HFF-Myc (cell line): ENCODE results near the gene FNDC3B.

Experiments
- DNase-seq: peaks from one replicate; pipeline ENCODE4 v3.0.0-alpha.2; 2011; ENCODE audit warnings: low read depth; ENCODE audit errors: extremely low read depth
- H3K4me3 ChIP-seq: replicated peaks from 2 replicates; pipeline ENCODE4 v1.5.1; 2011; ENCODE audit warnings: low read depth, mild to moderate bottlenecking, control low read depth, low read length
- CTCF ChIP-seq: IDR thresholded peaks from 2 replicates; pipeline ENCODE4 v1.5.1; 2012; ENCODE audit warnings: mild to moderate bottlenecking, low read depth, low read length, control low read depth; ENCODE audit errors: missing control alignments

The FNDC3B gene

GRCh38 chr3:172244011-172244410, 204.6 kb downstream of the FNDC3B start:
- no peak for TF ChIP-seq CTCF
- no peak overlapping the region for H3K4me3 ChIP-seq
- no peak for DNase-seq

GRCh38 chr3:172245241-172245640, 205.9 kb downstream of the FNDC3B start:
- no peak overlapping the region for H3K4me3 ChIP-seq
- no peak for TF ChIP-seq CTCF
- no peak for DNase-seq

DNA sequence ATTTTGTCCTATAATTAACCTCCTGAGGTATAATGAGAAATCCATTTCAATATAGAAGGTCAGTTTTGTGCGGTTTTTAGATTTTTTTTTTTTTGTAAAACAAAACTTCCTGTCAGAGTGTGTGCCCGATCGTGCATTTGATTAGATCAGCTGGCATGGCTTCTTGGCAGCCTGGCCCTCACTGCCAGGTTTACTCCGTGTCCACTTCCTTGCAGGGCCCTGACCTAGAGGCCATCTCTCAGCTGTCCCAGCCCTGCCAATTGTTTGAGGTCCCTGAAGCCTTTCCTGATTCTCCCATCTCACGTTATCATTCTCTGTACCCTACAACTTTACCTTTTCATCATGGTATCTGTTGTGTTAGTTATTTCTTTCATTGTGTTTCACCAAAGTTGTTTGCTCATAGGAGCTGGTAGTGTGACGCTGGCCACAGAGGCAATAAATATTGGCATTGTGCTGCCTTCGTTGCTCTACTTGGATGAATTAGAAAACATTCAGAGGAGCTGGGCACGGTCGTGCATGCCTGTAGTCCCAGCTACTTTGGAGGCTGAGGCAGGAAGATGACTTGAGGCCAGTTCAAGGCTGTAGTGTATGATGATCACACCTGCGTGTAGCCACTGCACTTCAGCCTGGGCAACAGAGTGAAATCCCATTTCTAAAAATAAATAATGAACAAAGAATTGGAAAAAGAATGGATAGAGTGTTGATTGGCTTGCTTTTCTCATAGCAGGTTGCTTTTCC, 206.9 kb downstream of the FNDC3B start:
- TF ChIP-seq CTCF, result no peak
- H3K4me3 ChIP-seq, result no peak overlapping the region
- no peak for DNase-seq

DNA sequence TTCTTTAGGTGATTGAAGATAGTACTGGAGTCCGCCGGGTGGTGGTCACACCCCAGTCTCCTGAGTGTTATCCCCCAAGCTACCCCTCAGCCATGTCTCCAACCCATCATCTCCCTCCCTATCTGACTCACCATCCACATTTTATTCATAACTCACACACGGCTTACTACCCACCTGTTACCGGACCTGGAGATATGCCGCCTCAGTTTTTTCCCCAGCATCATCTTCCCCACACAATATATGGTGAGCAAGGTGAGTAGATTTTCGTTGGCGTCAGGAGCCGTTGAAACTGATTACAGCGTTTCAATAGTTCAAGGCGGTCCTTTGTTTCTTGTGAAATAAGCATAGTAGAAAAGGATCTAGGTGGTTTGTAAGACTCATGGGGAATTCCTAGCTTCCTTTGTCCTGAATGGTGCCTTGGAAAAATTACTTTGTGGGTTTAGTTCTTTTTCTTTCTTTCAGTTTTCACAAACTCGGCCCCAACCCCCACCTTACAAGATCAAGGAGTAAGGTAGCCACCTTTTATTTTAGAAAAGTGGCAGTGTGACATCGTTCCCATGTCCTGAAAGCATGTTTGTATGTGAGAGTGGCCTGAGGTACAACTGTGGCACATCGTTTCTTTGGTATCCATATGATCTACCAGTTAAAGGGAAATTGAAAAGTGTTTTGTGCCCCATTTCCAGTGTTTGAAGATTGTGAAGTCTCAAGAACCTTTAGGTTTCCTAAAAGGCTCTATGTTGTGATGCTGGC, 208.3 kb downstream of the FNDC3B start:
- no peak for DNase-seq
- no peak for TF ChIP-seq CTCF
- H3K4me3 ChIP-seq, result no peak overlapping the region

- no peak for DNase-seq
- TF ChIP-seq CTCF, result no peak
- H3K4me3 ChIP-seq, result no peak overlapping the region
These were observed 209.7 kb downstream of the FNDC3B start for GRCh38 chr3:172249039-172249438.

GRCh38 chr3:172251211-172251610, 211.8 kb downstream of the FNDC3B start:
- H3K4me3 ChIP-seq, result no peak overlapping the region
- TF ChIP-seq CTCF, result no peak
- no peak for DNase-seq
